ENCODE data around the gene FABP7.

The FABP7 gene

DNA sequence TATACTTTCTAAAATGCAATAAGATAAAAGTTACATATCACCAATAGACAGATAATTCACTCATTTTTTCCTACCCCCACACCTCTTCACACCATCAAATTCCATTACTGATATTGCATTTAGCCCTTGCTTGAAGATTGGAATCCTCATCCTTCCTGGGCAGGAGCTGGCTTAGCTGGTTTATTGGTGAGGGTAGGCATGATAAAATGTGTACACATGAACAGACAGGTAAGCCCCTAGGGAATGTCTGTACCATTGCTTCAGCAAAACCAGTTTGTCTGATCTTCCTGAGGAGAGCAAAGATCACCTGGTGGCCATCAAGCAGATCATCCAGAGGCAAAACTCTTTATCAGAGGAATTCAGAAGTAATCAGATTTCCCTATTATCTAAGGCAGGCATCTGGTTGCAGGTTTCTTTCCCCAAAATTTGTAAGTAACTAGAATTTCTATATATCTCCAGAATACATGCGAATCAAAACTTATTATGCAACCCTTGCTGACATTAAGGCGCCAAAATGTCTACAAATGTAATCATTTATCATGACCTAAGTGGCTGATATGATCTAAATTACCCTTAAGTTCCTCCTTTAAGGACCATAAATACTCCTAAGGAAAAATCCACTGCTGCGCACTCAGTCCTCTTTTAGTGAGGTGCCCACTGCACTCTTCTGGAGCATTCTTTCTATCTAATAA, 6.6 kb upstream of the FABP7 start:
- in situ Hi-C loops (cut with HindIII; ENCODE audit: low sequenced_read_pairs) = no loop called here
- TF ChIP-seq, protein P1, sequence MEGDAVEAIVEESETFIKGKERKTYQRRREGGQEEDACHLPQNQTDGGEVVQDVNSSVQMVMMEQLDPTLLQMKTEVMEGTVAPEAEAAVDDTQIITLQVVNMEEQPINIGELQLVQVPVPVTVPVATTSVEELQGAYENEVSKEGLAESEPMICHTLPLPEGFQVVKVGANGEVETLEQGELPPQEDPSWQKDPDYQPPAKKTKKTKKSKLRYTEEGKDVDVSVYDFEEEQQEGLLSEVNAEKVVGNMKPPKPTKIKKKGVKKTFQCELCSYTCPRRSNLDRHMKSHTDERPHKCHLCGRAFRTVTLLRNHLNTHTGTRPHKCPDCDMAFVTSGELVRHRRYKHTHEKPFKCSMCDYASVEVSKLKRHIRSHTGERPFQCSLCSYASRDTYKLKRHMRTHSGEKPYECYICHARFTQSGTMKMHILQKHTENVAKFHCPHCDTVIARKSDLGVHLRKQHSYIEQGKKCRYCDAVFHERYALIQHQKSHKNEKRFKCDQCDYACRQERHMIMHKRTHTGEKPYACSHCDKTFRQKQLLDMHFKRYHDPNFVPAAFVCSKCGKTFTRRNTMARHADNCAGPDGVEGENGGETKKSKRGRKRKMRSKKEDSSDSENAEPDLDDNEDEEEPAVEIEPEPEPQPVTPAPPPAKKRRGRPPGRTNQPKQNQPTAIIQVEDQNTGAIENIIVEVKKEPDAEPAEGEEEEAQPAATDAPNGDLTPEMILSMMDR (IDR thresholded peaks at IDR 0.05; ENCODE audit: low read depth, low read length, missing control alignments) = no peak
- H3K4me3 ChIP-seq (ENCODE audit: low read depth, low read length) = no peak overlapping the region
- DNase-seq (ENCODE audit: low read depth) = no peak

DNA sequence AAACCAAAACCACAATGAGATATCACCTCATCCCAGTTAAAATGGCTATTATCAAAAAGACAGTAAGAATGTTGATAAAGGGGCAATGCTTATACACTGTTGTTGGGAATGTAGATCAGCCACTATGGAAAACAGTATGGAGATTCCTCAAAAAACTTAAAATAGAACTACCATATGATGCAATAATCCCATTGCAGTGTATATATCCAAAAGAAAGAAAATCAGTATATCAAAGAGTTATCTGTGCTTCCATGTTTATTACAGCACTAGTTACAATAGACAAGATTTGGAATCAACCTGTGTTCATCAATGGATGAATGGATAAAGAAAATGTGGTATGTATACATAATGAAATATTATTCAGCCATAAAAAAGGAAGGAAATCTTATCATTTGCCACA, 3.5 kb upstream of the FABP7 start:
- H3K4me3 ChIP-seq (ENCODE audit: low read depth, low read length) = no peak overlapping the region
- TF ChIP-seq, protein P1 (IDR thresholded peaks at IDR 0.05; ENCODE audit: low read depth, low read length, missing control alignments) = no peak
- no peak for DNase-seq (ENCODE audit: low read depth)
- in situ Hi-C loops (cut with HindIII; ENCODE audit: low sequenced_read_pairs) = no loop called here

DNA sequence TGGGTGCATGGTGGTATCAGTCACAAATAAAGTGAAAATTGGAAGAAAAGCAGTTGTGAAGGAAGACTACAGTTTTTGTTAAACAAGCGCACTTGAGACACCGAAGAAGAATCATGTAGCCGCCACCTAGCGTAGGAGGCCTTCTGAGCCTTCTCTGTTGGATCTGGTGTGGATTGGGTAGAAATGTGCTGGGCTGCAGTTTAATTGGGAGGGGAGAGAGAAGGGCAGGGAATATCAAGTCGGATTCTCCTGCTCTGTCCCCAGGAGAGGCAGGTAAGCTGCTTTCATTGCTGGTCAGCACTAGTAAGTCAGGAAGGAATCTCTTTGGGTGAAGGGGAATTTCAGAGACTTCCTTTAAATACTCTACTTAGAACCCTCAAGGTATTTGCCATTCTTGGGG, 1.2 kb upstream of the FABP7 start:
- no peak for DNase-seq (ENCODE audit: low read depth)
- TF ChIP-seq, protein P1 (IDR thresholded peaks at IDR 0.05; ENCODE audit: low read depth, low read length, missing control alignments) = no peak
- in situ Hi-C loops (cut with HindIII; ENCODE audit: low sequenced_read_pairs) = no loop called here
- H3K4me3 ChIP-seq (ENCODE audit: low read depth, low read length) = no peak overlapping the region

DNA sequence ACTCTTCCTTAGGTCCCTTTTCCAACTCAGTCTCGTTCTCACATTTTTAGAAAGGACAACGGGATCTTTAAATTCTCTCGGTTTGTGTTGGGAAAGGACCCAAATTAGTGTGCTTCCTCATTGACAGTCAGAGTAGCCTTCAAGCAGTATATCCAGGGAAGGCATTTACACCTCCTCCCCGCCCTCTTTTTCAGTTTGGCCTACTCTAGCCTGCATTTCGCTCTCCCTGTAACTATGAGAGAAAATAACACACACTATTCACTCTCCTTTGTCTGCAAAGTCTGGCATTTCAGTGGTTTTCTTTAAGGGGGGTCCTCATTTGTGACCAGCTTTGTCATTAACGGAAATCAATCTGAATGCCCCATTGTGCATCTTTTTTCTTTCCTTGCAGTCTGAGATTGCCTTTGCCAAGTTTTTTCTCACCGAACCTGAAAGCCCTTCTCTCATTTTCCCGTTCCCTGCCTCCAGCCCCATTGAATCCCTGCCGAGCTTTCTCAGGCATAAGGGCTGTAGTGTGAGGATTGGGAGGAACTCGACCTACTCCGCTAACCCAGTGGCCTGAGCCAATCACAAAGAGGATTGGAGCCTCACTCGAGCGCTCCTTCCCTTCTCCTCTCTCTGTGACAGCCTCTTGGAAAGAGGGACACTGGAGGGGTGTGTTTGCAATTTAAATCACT, 393 bp upstream of the FABP7 start:
- TF ChIP-seq, protein P1 (IDR thresholded peaks at IDR 0.05; ENCODE audit: low read depth, low read length, missing control alignments) = no peak
- H3K4me3 ChIP-seq (ENCODE audit: low read depth, low read length) = peak overlapping the region; percentile 7
- DNase-seq (ENCODE audit: low read depth) = peak; percentile 27
- in situ Hi-C loops (cut with HindIII; ENCODE audit: low sequenced_read_pairs) = no loop called here

DNA sequence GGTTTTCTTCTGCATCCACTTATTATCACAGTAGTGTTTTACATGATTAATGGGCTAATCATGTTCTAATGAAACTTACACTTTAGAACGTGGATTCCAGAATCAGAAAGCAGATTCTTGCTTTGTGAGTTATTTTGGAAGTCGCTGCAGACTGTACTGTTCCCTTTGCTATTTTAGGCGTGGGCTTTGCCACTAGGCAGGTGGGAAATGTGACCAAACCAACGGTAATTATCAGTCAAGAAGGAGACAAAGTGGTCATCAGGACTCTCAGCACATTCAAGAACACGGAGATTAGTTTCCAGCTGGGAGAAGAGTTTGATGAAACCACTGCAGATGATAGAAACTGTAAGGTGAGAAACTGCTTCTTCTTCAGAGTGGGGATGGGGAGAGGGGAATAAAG, 598 bp downstream of the FABP7 start:
- no peak for DNase-seq (ENCODE audit: low read depth)
- in situ Hi-C loops (cut with HindIII; ENCODE audit: low sequenced_read_pairs) = no loop called here
- TF ChIP-seq, protein P1 (IDR thresholded peaks at IDR 0.05; ENCODE audit: low read depth, low read length, missing control alignments) = no peak
- no peak overlapping the region for H3K4me3 ChIP-seq (ENCODE audit: low read depth, low read length)

DNA sequence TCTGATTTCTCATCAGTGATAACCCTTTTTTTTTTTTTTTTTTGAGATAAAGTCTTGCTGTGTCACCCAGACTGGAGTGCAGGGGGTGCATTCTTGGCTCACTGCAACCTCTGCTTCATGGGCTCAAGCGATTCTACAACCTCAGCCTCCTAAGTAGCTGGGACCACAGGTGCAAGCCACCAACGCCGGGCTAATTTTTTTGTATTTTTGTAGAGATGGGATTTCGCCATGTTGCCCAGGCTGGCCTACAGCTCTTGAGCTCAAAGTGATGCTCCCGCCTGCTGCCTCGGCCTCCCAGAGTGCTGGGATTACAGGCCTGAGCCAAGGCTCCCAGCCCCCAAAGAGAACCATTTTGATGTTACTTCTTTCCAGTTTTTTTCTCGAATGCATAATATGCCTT, 2.2 kb downstream of the FABP7 start:
- in situ Hi-C loops (cut with HindIII; ENCODE audit: low sequenced_read_pairs) = no loop called here
- no peak overlapping the region for H3K4me3 ChIP-seq (ENCODE audit: low read depth, low read length)
- no peak for DNase-seq (ENCODE audit: low read depth)
- TF ChIP-seq, protein P1 (IDR thresholded peaks at IDR 0.05; ENCODE audit: low read depth, low read length, missing control alignments) = no peak

All from astrocyte of the cerebellum (primary cell).